ENCODE measurements around the gene MED16.

GRCh38 chr19:918481-919198 is 25.7 kb upstream of the MED16 start:
- TF ChIP-seq POLR2A (IDR thresholded peaks at IDR 0.05; ENCODE audit: low read depth, low read length), result no peak
- no peak for TF ChIP-seq POLR2AphosphoS5 (IDR thresholded peaks at IDR 0.05; ENCODE audit: low read depth, low read length)
- TF ChIP-seq TAF1 (IDR thresholded peaks at IDR 0.05; ENCODE audit: low read depth, low read length), result no peak
- TF ChIP-seq POU2F2 (IDR thresholded peaks at IDR 0.05; ENCODE audit: low read depth, low read length), result no peak
- TF ChIP-seq PAX5 (IDR thresholded peaks at IDR 0.05; ENCODE audit: insufficient read depth, low read length, severe bottlenecking), result no peak

Data from GM12891 (cell line).